GM23338 (cell line): Measurements from ENCODE around the gene TLX1. TPM values are rescaled to one million over a fixed set of nuclear protein-coding genes. Genes with fewer than 3 reads are reported as not detected.

ENCODE experiments used
- ATAC-seq: fragments of 200-7000 bp; cut with Tn5 transposase; 3 replicates; pipeline ENCODE4 v1.9.1; 2020
- DNase-seq: peaks from one replicate; pipeline ENCODE4 v3.0.0-alpha.2; 2015; ENCODE audit warnings: low spot score
- H2AFZ ChIP-seq: fragments of 200-600 bp; sonication (generic); 2 replicates; pipeline ENCODE4 v1.8.0; 2016; ENCODE audit warnings: antibody characterized with exemption, mild to moderate bottlenecking, moderate library complexity
- H3F3A ChIP-seq: fragments of 200-600 bp; sonication (generic); replicated peaks from 2 replicates; pipeline ENCODE4 v1.8.0; 2017; ENCODE audit warnings: antibody characterized with exemption, mixed run types, low read depth
- H3K27ac ChIP-seq: fragments of 200-600 bp; sonication (generic); 2 replicates; pipeline ENCODE4 v1.6.1; 2016; ENCODE audit warnings: low read depth
- H3K27me3 ChIP-seq: fragments of 200-600 bp; sonication (generic); 2 replicates; pipeline ENCODE4 v1.8.0; 2016; ENCODE audit warnings: mild to moderate bottlenecking, mixed run types, moderate library complexity; ENCODE audit not compliant: insufficient read depth
- H3K36me3 ChIP-seq: fragments of 200-600 bp; sonication (generic); 2 replicates; pipeline ENCODE4 v1.8.0; 2016; ENCODE audit warnings: mild to moderate bottlenecking; ENCODE audit not compliant: insufficient read depth
- H3K4me1 ChIP-seq: fragments of 200-600 bp; sonication (generic); 2 replicates; pipeline ENCODE4 v1.8.0; 2016; ENCODE audit warnings: mild to moderate bottlenecking, moderate library complexity; ENCODE audit not compliant: insufficient read depth
- H3K4me2 ChIP-seq: fragments of 200-600 bp; sonication (generic); 2 replicates; pipeline ENCODE4 v1.7.1; 2017; ENCODE audit warnings: mixed run types
- H3K4me3 ChIP-seq: fragments of 200-600 bp; sonication (generic); 2 replicates; pipeline ENCODE4 v1.6.1; 2016; ENCODE audit warnings: mixed run types
- H3K79me2 ChIP-seq: fragments of 200-600 bp; sonication (generic); replicated peaks from 2 replicates; pipeline ENCODE4 v1.8.0; 2017; ENCODE audit warnings: mild to moderate bottlenecking; ENCODE audit not compliant: insufficient read depth
- H3K9me2 ChIP-seq: fragments of 200-600 bp; sonication (generic); 2 replicates; pipeline ENCODE4 v1.8.0; 2017; ENCODE audit not compliant: insufficient read depth
- H4K20me1 ChIP-seq: fragments of 200-600 bp; sonication (generic); replicated peaks from 2 replicates; pipeline ENCODE4 v1.8.0; 2017; ENCODE audit warnings: mild to moderate bottlenecking; ENCODE audit not compliant: insufficient read depth
- H3K27ac Mint-ChIP-seq: 2 replicates; pipeline ENCODE4 v1.8.0; 2020; ENCODE audit warnings: inconsistent platforms, mild to moderate bottlenecking, moderate library complexity, mixed read lengths
- H3K27me3 Mint-ChIP-seq: 3 replicates; pipeline ENCODE4 v1.8.0; 2022; ENCODE audit warnings: low read depth, mild to moderate bottlenecking, moderate library complexity, mixed read lengths, inconsistent platforms; ENCODE audit not compliant: insufficient read depth, poor library complexity
- H3K36me3 Mint-ChIP-seq: 3 replicates; pipeline ENCODE4 v1.8.0; 2021; ENCODE audit warnings: low read depth, mild to moderate bottlenecking, inconsistent platforms, moderate library complexity, mixed read lengths
- H3K4me1 Mint-ChIP-seq: 3 replicates; pipeline ENCODE4 v1.8.0; 2020; ENCODE audit warnings: mild to moderate bottlenecking, inconsistent platforms, mixed read lengths
- H3K4me3 Mint-ChIP-seq: 3 replicates; pipeline ENCODE4 v1.8.0; 2021; ENCODE audit warnings: moderate library complexity, mild to moderate bottlenecking, inconsistent platforms, mixed read lengths
- H3K9me3 Mint-ChIP-seq: 3 replicates; pipeline ENCODE4 v1.8.0; 2020; ENCODE audit warnings: moderate library complexity, mild to moderate bottlenecking, inconsistent platforms, mixed read lengths
- CREB1 ChIP-seq: fragments of 250-450 bp; sonication (Bioruptor Pico); IDR thresholded peaks from 2 replicates; pipeline ENCODE4 v1.5.0; 2020; ENCODE audit warnings: low read depth, mild to moderate bottlenecking, moderate library complexity
- CTCF ChIP-seq, 2 experiments: fragments of 200-600 bp in 1 of 2; sonication (generic) in 1 of 2; conservative IDR thresholded peaks; 2 replicates each; pipeline versions ENCODE4 v1.5.1 to v1.6.1; 2016 to 2017; ENCODE audit warnings: antibody characterized with exemption in 2 of 2, low read depth in 2 of 2, mild to moderate bottlenecking in 2 of 2, moderate library complexity in 1 of 2
- EZH2 ChIP-seq: fragments of 200-600 bp; sonication (generic); IDR thresholded peaks from one replicate; pipeline ENCODE4 v1.8.0; 2017; ENCODE audit warnings: antibody characterized with exemption, mild to moderate bottlenecking, low read depth; ENCODE audit not compliant: unreplicated experiment
- EZH2phosphoT487 ChIP-seq: fragments of 200-600 bp; sonication (generic); IDR thresholded peaks from one replicate; pipeline ENCODE4 v1.8.1; 2018; ENCODE audit warnings: antibody characterized with exemption; ENCODE audit not compliant: unreplicated experiment
- NANOG ChIP-seq: IDR thresholded peaks from 2 replicates; pipeline ENCODE4 v1.6.1; 2016; ENCODE audit warnings: antibody characterized with exemption, borderline replicate concordance
- POLR2AphosphoS5 ChIP-seq: IDR thresholded peaks from 2 replicates; pipeline ENCODE4 v1.6.1; 2016; ENCODE audit warnings: antibody characterized with exemption, low read depth
- STAT1 ChIP-seq: IDR thresholded peaks from one replicate; pipeline ENCODE4 v1.6.1; 2016; ENCODE audit warnings: antibody characterized with exemption; ENCODE audit not compliant: unreplicated experiment
- ZNF114 ChIP-seq: fragments of 250-450 bp; sonication (Bioruptor Pico); IDR thresholded peaks from 2 replicates; pipeline ENCODE4 v1.5.0; 2020; ENCODE audit warnings: mild to moderate bottlenecking, moderate library complexity
- ZNF331 ChIP-seq: fragments of 250-450 bp; sonication (Bioruptor Pico); IDR thresholded peaks from 2 replicates; pipeline ENCODE4 v1.5.0; 2020; ENCODE audit warnings: low read depth, mild to moderate bottlenecking, moderate library complexity
- polyA plus RNA-seq: library from polyadenylated mRNA; unstranded; fragments of >200 nt; fragmentation: Nextera tagmentation; extraction: Ambion mirVana; gene quantifications from 2 replicates; pipeline ENCODE4 v1.2.1, GENCODE V29; 2016
- total RNA-seq: library from RNA; depleted of rRNA; stranded (reverse); fragments of >200 nt; shearing (Covaris generic); gene quantifications from 2 replicates; pipeline ENCODE4 v1.2.3, GENCODE V29; 2014
- TF ChIP-seq, protein P1 (sequence below): IDR thresholded peaks from 2 replicates; pipeline ENCODE4 v1.6.1; 2016; ENCODE audit warnings: antibody characterized with exemption
- TF ChIP-seq, protein P2 (sequence below): IDR thresholded peaks from one replicate; pipeline ENCODE4 v1.6.1; 2018; ENCODE audit warnings: antibody characterized with exemption; ENCODE audit not compliant: unreplicated experiment

TLX1 gene
- total and polyA plus RNA-seq, 2 experiments from 2014 or later: not detected

- H3K27me3 ChIP-seq: peaks cover 19% of the 10 kb centered on the region
- no peaks in the 10 kb centered on the region for H3K79me2 ChIP-seq
- no peaks in the 10 kb centered on the region for H4K20me1 ChIP-seq
- H3K4me2 ChIP-seq: no peak overlapping the region
- H3K27ac ChIP-seq: no peak overlapping the region
- Mint-ChIP-seq H3K36me3 (no peaks in the 10 kb centered on the region), H3K27me3 (peaks cover 8% of the 10 kb centered on the region), H3K4me1 (peaks cover 24% of the 10 kb centered on the region), H3K27ac (no peak overlapping the region), H3K9me3 (no peaks in the 10 kb centered on the region), H3K4me3 (no peak overlapping the region; the same call in 2 of the 3 replicates)
- peaks cover 10% of the 10 kb centered on the region; the same call in 1 of the 2 replicates for H3K4me1 ChIP-seq
- TF ChIP-seq EZH2phosphoT487 (no peak), POLR2AphosphoS5 (no peak), CTCF (conservative IDR thresholded peaks at IDR 0.05; ENCODE audit: low read depth in 2 of 2) (no peak), EZH2 (no peak)
- TF ChIP-seq, protein P1, sequence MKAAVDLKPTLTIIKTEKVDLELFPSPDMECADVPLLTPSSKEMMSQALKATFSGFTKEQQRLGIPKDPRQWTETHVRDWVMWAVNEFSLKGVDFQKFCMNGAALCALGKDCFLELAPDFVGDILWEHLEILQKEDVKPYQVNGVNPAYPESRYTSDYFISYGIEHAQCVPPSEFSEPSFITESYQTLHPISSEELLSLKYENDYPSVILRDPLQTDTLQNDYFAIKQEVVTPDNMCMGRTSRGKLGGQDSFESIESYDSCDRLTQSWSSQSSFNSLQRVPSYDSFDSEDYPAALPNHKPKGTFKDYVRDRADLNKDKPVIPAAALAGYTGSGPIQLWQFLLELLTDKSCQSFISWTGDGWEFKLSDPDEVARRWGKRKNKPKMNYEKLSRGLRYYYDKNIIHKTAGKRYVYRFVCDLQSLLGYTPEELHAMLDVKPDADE: no peak
- ATAC-seq (peak; percentile 78), DNase-seq (no peak)
- H3K36me3 ChIP-seq: no peaks in the 10 kb centered on the region
- H3F3A ChIP-seq: no peaks in the 10 kb centered on the region
- no peaks in the 10 kb centered on the region for H3K9me2 ChIP-seq
- no peak overlapping the region for H2AFZ ChIP-seq
- no peak overlapping the region for H3K4me3 ChIP-seq
Measured at GRCh38 chr10:101110856-101111523, 20.1 kb upstream of the TLX1 start.

GRCh38 chr10:101111547-101111946 lies 19.6 kb upstream of the TLX1 start:
- Histone ChIP-seq H3K4me2 (no peak overlapping the region), H3K36me3 (no peaks in the 10 kb centered on the region), H3K79me2 (no peaks in the 10 kb centered on the region), H3K27me3 (peaks cover 24% of the 10 kb centered on the region), H3K27ac (no peak overlapping the region), H2AFZ (no peak overlapping the region), H3F3A (no peaks in the 10 kb centered on the region), H3K9me2 (no peaks in the 10 kb centered on the region), H4K20me1 (no peaks in the 10 kb centered on the region), H3K4me3 (no peak overlapping the region), H3K4me1 (peaks cover 10% of the 10 kb centered on the region; the same call in 1 of the 2 replicates)
- Mint-ChIP-seq H3K27ac (no peak overlapping the region), H3K4me3 (no peak overlapping the region; the same call in 2 of the 3 replicates), H3K9me3 (no peaks in the 10 kb centered on the region), H3K27me3 (peaks cover 13% of the 10 kb centered on the region), H3K36me3 (no peaks in the 10 kb centered on the region), H3K4me1 (peaks cover 24% of the 10 kb centered on the region)
- TF ChIP-seq CTCF (conservative IDR thresholded peaks at IDR 0.05; ENCODE audit: low read depth in 2 of 2): no peak
- no peak for TF ChIP-seq POLR2AphosphoS5
- TF ChIP-seq EZH2phosphoT487: no peak
- no peak for TF ChIP-seq CREB1
- TF ChIP-seq EZH2: no peak
- TF ChIP-seq NANOG: no peak
- TF ChIP-seq ZNF114 (CRISPR knock-in tag): no peak
- TF ChIP-seq, protein P1: no peak
- TF ChIP-seq, protein P2, sequence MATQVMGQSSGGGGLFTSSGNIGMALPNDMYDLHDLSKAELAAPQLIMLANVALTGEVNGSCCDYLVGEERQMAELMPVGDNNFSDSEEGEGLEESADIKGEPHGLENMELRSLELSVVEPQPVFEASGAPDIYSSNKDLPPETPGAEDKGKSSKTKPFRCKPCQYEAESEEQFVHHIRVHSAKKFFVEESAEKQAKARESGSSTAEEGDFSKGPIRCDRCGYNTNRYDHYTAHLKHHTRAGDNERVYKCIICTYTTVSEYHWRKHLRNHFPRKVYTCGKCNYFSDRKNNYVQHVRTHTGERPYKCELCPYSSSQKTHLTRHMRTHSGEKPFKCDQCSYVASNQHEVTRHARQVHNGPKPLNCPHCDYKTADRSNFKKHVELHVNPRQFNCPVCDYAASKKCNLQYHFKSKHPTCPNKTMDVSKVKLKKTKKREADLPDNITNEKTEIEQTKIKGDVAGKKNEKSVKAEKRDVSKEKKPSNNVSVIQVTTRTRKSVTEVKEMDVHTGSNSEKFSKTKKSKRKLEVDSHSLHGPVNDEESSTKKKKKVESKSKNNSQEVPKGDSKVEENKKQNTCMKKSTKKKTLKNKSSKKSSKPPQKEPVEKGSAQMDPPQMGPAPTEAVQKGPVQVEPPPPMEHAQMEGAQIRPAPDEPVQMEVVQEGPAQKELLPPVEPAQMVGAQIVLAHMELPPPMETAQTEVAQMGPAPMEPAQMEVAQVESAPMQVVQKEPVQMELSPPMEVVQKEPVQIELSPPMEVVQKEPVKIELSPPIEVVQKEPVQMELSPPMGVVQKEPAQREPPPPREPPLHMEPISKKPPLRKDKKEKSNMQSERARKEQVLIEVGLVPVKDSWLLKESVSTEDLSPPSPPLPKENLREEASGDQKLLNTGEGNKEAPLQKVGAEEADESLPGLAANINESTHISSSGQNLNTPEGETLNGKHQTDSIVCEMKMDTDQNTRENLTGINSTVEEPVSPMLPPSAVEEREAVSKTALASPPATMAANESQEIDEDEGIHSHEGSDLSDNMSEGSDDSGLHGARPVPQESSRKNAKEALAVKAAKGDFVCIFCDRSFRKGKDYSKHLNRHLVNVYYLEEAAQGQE: no peak
- TF ChIP-seq ZNF331 (CRISPR knock-in tag): no peak
- no peak for TF ChIP-seq STAT1
- ATAC-seq: peak; percentile 9; the same call in 2 of the 3 replicates
- no peak for DNase-seq
